Measurements from ENCODE around the gene CLDN20.

GRCh38 chr6:155263373-155264063 lies at the start of gene CLDN20:
- TF ChIP-seq CTCF (conservative IDR thresholded peaks at IDR 0.05; ENCODE audit: low read depth, low read length): no peak
- no peak for TF ChIP-seq SMC3 (IDR thresholded peaks at IDR 0.05; ENCODE audit: low read depth, low read length)
- no peak for TF ChIP-seq MAZ (IDR thresholded peaks at IDR 0.05; ENCODE audit: borderline replicate concordance, low read depth, low read length)
- TF ChIP-seq FOS (IDR thresholded peaks at IDR 0.05; ENCODE audit: low read depth, low read length): no peak
- TF ChIP-seq MAFK (IDR thresholded peaks at IDR 0.05; ENCODE audit: low read depth, low read length): no peak
- TF ChIP-seq POLR2A (IDR thresholded peaks at IDR 0.05; ENCODE audit: low read depth, low read length): no peak
- no peak for TF ChIP-seq CEBPB (IDR thresholded peaks at IDR 0.05; ENCODE audit: low read depth, low read length)
- no peak for TF ChIP-seq RAD21 (IDR thresholded peaks at IDR 0.05; ENCODE audit: low read length)
- TF ChIP-seq RFX5 (IDR thresholded peaks at IDR 0.05; ENCODE audit: low read depth, low read length): no peak
- TF ChIP-seq RCOR1 (IDR thresholded peaks at IDR 0.05; ENCODE audit: insufficient replicate concordance, low read length): no peak
- TF ChIP-seq MXI1 (IDR thresholded peaks at IDR 0.05; ENCODE audit: borderline replicate concordance, low read depth, low read length): no peak
- no peak for TF ChIP-seq CHD1 (IDR thresholded peaks at IDR 0.05; ENCODE audit: low read depth, low read length)
- no peak for TF ChIP-seq USF2 (IDR thresholded peaks at IDR 0.05; ENCODE audit: low read depth, low read length)

Measured in IMR-90 (cell line).